K562 (cell line): Measurements from ENCODE around the gene TNNT1. TPM values are rescaled to one million over a fixed set of nuclear protein-coding genes. Genes with fewer than 3 reads are reported as not detected.
A peak's percentile ranks its signal among the peaks of the same experiment; 100 is the strongest.

ENCODE experiments used
- ATAC-seq: fragments of 200-7000 bp; cut with Tn5 transposase; 3 replicates; pipeline ENCODE4 v1.9.1; 2020; ENCODE audit warnings: moderate library complexity
- BruUV-seq: library from RNA; stranded (reverse); fragments of 400-500 nt; replicated peaks from 2 replicates; lab custom pipeline; 2021; lab: Mats Ljungman, UMichigan
- CTCF ChIA-PET: fragments of 300-600 bp; formaldehyde crosslinking; extraction: SDS; loops from one replicate; lab custom pipeline; 2021; ENCODE audit warnings: low intra/inter-chr PET ratio; lab: Yijun Ruan, JAX
- POLR2A ChIA-PET: fragments of 300-600, 350-650 bp; sonication (Branson Sonifier 250); formaldehyde crosslinking; extraction: SDS; loops from one replicate; lab custom pipeline; 2021; ENCODE audit warnings: antibody characterized with exemption, inconsistent platforms; lab: Yijun Ruan, JAX
- DNase-seq, 4 experiments: peaks; one replicate each; pipeline versions ENCODE4 v3.0.0 to v3.0.0-alpha.2; 2011 to 2018; ENCODE audit warnings: low spot score in 3 of 4, mixed read lengths in 3 of 4; ENCODE audit errors: extremely low read depth in 1 of 4
- FAIRE-seq: peaks from 2 replicates; lab custom pipeline; 2011; peaks lifted over from hg19 to GRCh38; lab: Jason Lieb, UNC
- H2AFZ ChIP-seq: 2 replicates; pipeline ENCODE4 v1.6.0; 2011; ENCODE audit warnings: low read depth, low read length, control low read depth, inconsistent platforms
- H3K27ac ChIP-seq: fragments of 200-600 bp; 3 replicates; pipeline ENCODE4 v1.8.0; 2011; ENCODE audit warnings: low read depth, mild to moderate bottlenecking, control low read depth, inconsistent platforms, low read length, moderate library complexity, mixed read lengths; ENCODE audit errors: extremely low read depth
- H3K27me3 ChIP-seq, 2 experiments: fragments of 300-600 bp in 1 of 2; 2 replicates in 1 of 2; 3 replicates in 1 of 2; pipeline versions ENCODE4 v1.6.0 to v1.8.0; 2011; ENCODE audit warnings: inconsistent platforms in 2 of 2, low read length in 2 of 2, mild to moderate bottlenecking in 1 of 2, mixed read lengths in 1 of 2, moderate library complexity in 1 of 2; ENCODE audit not compliant: control insufficient read depth in 2 of 2, insufficient read depth in 2 of 2
- H3K36me3 ChIP-seq: fragments of 300-600 bp; 3 replicates; pipeline ENCODE4 v1.8.0; 2011; ENCODE audit warnings: mild to moderate bottlenecking, low read length, inconsistent platforms; ENCODE audit not compliant: control insufficient read depth, insufficient read depth
- H3K4me1 ChIP-seq, 2 experiments: fragments of 200-600 bp in 1 of 2; replicated peaks in 1 of 2; 2 replicates in 1 of 2; 3 replicates in 1 of 2; pipeline versions ENCODE4 v1.5.1 to v1.8.0; 2011; ENCODE audit warnings: inconsistent platforms in 2 of 2, low read length in 2 of 2, mild to moderate bottlenecking in 1 of 2, mixed read lengths in 1 of 2, moderate library complexity in 1 of 2; ENCODE audit not compliant: control insufficient read depth in 2 of 2, insufficient read depth in 2 of 2
- H3K4me2 ChIP-seq: 2 replicates; pipeline ENCODE4 v1.6.1; 2011; ENCODE audit warnings: low read length, control low read depth, inconsistent platforms, mixed read lengths; ENCODE audit not compliant: insufficient read depth
- H3K4me3 ChIP-seq: fragments of 200-600 bp; sonication (generic), shearing (Covaris generic); 2 replicates; pipeline ENCODE4 v1.5.1; 2016; ENCODE audit warnings: control low read depth, inconsistent platforms
- H3K79me2 ChIP-seq: fragments of 200-600 bp; 3 replicates; pipeline ENCODE4 v1.8.0; 2011; ENCODE audit warnings: low read length, inconsistent platforms; ENCODE audit not compliant: control insufficient read depth, insufficient read depth
- H3K9ac ChIP-seq, 2 experiments: 2 replicates each; pipeline versions ENCODE4 v1.6.0 to v1.6.1; 2011; ENCODE audit warnings: low read depth in 2 of 2, low read length in 2 of 2, control low read depth in 1 of 2, inconsistent platforms in 1 of 2, mild to moderate bottlenecking in 1 of 2, mixed read lengths in 1 of 2; ENCODE audit not compliant: insufficient read depth in 1 of 2
- H3K9me1 ChIP-seq: one replicate; pipeline ENCODE4 v1.6.0; 2011; ENCODE audit warnings: inconsistent platforms, mild to moderate bottlenecking, low read length, moderate library complexity; ENCODE audit not compliant: control insufficient read depth, insufficient read depth
- H3K9me3 ChIP-seq: replicated peaks from 2 replicates; pipeline ENCODE4 v1.5.1; 2011; ENCODE audit warnings: low read depth, low read length, inconsistent platforms; ENCODE audit not compliant: control insufficient read depth, insufficient read depth
- H4K20me1 ChIP-seq: replicated peaks from 2 replicates; pipeline ENCODE4 v1.6.1; 2011; ENCODE audit warnings: low read length, inconsistent platforms, mixed read lengths; ENCODE audit not compliant: control insufficient read depth, insufficient read depth
- HDAC2 ChIP-seq: fragments of 450-650 bp; IDR thresholded peaks from 2 replicates; pipeline ENCODE4 v1.6.1; 2016; ENCODE audit warnings: mild to moderate bottlenecking
- KHSRP ChIP-seq: fragments of 450-650 bp; IDR thresholded peaks from 2 replicates; pipeline ENCODE4 v1.6.1; 2017
- POLR2G ChIP-seq: fragments of 200-400 bp; formaldehyde crosslinking; IDR thresholded peaks from 2 replicates; pipeline ENCODE4 v1.6.1; 2017; ENCODE audit warnings: low read depth, mild to moderate bottlenecking, antibody characterized with exemption, low read length, moderate library complexity
- PRMT5 ChIP-seq: sonication (generic); formaldehyde crosslinking; IDR thresholded peaks from 2 replicates; pipeline ENCODE4 v1.5.0; 2020; ENCODE audit warnings: missing genetic modification reagents
- USF2 ChIP-seq: sonication (generic); formaldehyde crosslinking; IDR thresholded peaks from 2 replicates; pipeline ENCODE4 v1.5.0; 2020; ENCODE audit warnings: missing genetic modification reagents
- WGBS: fragments of 100-300 bp; shearing (Covaris generic); methylation state at CpG from one replicate; pipeline ENCODE4 v1.1.6; 2016; ENCODE audit warnings: low coverage, mixed read lengths; ENCODE audit not compliant: insufficient coverage; ENCODE audit errors: missing lambda C conversion rate; 5-methylcytosine and 5-hydroxymethylcytosine counted together
- in situ Hi-C: fragments of 300-500 bp; cut with MboI; formaldehyde crosslinking; loops from 4 replicates; pipeline ENCODE4 v1.15.0; 2018; ENCODE audit warnings: inconsistent platforms, mixed read lengths
- intact Hi-C: fragments of 100-400 bp; cut with micrococcal nuclease; formaldehyde crosslinking; loops from 2 replicates; pipeline ENCODE4 v1.14.2; 2022
- polyA plus RNA-seq, 8 experiments: library from polyadenylated mRNA; depleted of rRNA in 4 of 8; stranded (reverse) in 5 of 8; unstranded in 3 of 8; fragments of >200 nt; fragmentation: Nextera tagmentation in 2 of 8; fragmentation: Illumina TruSeq in 1 of 8; extraction: Ambion mirVana in 2 of 8; extraction: Trizol in 1 of 8; gene quantifications; 2 replicates each; pipeline versions ENCODE4 v1.2.1 to v1.2.3, GENCODE V29; 2011 to 2014; ENCODE audit warnings: inconsistent platforms in 1 of 8, missing spikeins in 1 of 8
- total RNA-seq, 7 experiments: library from RNA; depleted of rRNA in 6 of 7; stranded (reverse); fragments of >200 nt in 6 of 7; fragmentation: Illumina TruSeq in 2 of 7; extraction: Trizol in 2 of 7; gene quantifications; 2 replicates each; pipeline versions ENCODE4 v1.2.1 to v1.2.3, GENCODE V29; 2011 to 2021; ENCODE audit warnings: low replicate concordance in 1 of 7

TNNT1 gene
- total and polyA plus RNA-seq, 9 of the 15 experiments (the other 6 are each of a cell fraction or from before 2014, with no cell fraction given), result 31.8 to 390 (median 227) TPM

- TF ChIP-seq POLR2G (peak; percentile 44; the same call in 1 of the 2 replicates), KHSRP (no peak), PRMT5 (CRISPR knock-in tag) (no peak), HDAC2 (no peak), USF2 (no peak)
- Histone ChIP-seq H3K4me3 (no peak overlapping the region), H3K9me1 (no peaks in the 10 kb centered on the region), H3K9ac (no peak overlapping the region), H3K79me2 (peaks cover 7% of the 10 kb centered on the region; the same call in 2 of the 3 replicates), H2AFZ (no peak overlapping the region), H3K27me3 (no peaks in the 10 kb centered on the region), H3K9me3 (no peaks in the 10 kb centered on the region), H4K20me1 (peaks cover 4% of the 10 kb centered on the region; the same call in 1 of the 2 replicates), H3K4me2 (no peak overlapping the region), H3K36me3 (peaks cover 19% of the 10 kb centered on the region; the same call in 1 of the 3 replicates), H3K4me1 (peaks cover 0 to 71% of the 10 kb centered on the region in 2 experiments; a peak in 3 of 5 replicates), H3K27ac (no peak overlapping the region)
- no TSS peak for BruUV-seq
- POLR2A ChIA-PET, result interaction anchor here (0.6 to 0.9 kb wide), 4 partner anchors 10 to 515 kb away, joined by 3 read pairs; partner anchors contain the start of genes FIZ1 and PPP1R12C
- 67% methylated on average over 10 of the region's 10 CpGs for WGBS
- ATAC-seq (no peak), FAIRE-seq (no peak), DNase-seq (no peak)
- intact Hi-C loops, result loop anchor here (10.0 kb wide), 1 partner anchor 330 kb away; no protein-coding TSS in a partner anchor
- in situ Hi-C loops, result no loop called here
- CTCF ChIA-PET, result no interaction called here
These were observed 64.6 kb downstream of the TNNT1 start for GRCh38 chr19:55084416-55084815.
